ENCODE data around the gene MTARC2. TPM values are rescaled to one million over a fixed set of nuclear protein-coding genes. Genes with fewer than 3 reads are reported as not detected.

MTARC2 gene
- total and polyA plus RNA-seq, 10 of the 15 experiments (the other 5 are each of a cell fraction or from before 2014, with no cell fraction given) = 1.9 to 5.5 (median 3.3) TPM

DNA sequence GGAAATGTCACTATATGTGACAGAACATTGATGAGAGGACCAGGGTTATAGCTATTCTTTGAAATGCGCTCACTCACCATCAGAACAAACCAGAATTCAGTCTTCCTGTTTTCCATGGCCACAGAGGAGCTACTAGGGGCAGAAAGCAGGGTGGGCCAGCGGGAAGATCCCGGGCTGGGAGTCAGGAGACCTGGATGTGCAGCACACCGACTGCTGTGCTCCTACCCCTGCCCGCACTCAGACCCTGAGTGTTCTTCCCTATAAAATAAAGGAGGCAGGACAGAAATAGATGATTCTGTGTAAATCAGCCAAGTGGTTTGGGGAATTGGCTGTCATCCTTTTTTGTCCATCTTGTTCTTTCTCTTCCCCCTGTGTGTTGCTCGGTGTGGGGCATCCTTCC lies 59.6 kb downstream of the MTARC2 start:
- RAD21 ChIA-PET (ENCODE audit: unreplicated experiment) = interaction anchor here (1.5 kb wide), 1 partner anchor 628 kb away, joined by 4 read pairs; no protein-coding TSS in a partner anchor
- Histone ChIP-seq H3K4me2 (ENCODE audit: control insufficient read depth, insufficient read depth) (no peak overlapping the region), H2AFZ (ENCODE audit: control insufficient read depth, low read depth, low read length) (no peak overlapping the region), H4K20me1 (ENCODE audit: control insufficient read depth, insufficient read depth) (no peaks in the 10 kb centered on the region), H3K36me3 (ENCODE audit: control insufficient read depth in 2 of 2, insufficient read depth in 2 of 2, low read length in 1 of 2) (no peaks in the 10 kb centered on the region), H3K79me2 (ENCODE audit: control insufficient read depth, insufficient read depth, low read length) (no peaks in the 10 kb centered on the region), H3K27me3 (replicated peaks in 1 of 2; ENCODE audit: control insufficient read depth in 2 of 2, insufficient read depth in 2 of 2, low read length in 1 of 2) (no peaks in the 10 kb centered on the region; a peak in 1 of 4 replicates), H3K27ac (ENCODE audit: control insufficient read depth, insufficient read depth) (no peak overlapping the region), H3K9ac (ENCODE audit: control insufficient read depth, insufficient read depth, low read length) (no peak overlapping the region), H3K9me3 (replicated peaks; ENCODE audit: control insufficient read depth, insufficient read depth, low read length) (no peaks in the 10 kb centered on the region), H3K4me3 (no peak overlapping the region), H3K4me1 (ENCODE audit: control insufficient read depth, insufficient read depth, low read length) (no peaks in the 10 kb centered on the region)
- no peak for TF ChIP-seq NFXL1 (IDR thresholded peaks at IDR 0.05; ENCODE audit: borderline replicate concordance)
- TF ChIP-seq ELK1 (IDR thresholded peaks at IDR 0.05; ENCODE audit: low read depth, low read length) = no peak
- TF ChIP-seq ZSCAN29 (IDR thresholded peaks at IDR 0.05) = no peak
- TF ChIP-seq PML (IDR thresholded peaks at IDR 0.05; ENCODE audit: low read length) = no peak
- no peak for TF ChIP-seq RB1 (IDR thresholded peaks at IDR 0.05; ENCODE audit: borderline replicate concordance)
- no peak for TF ChIP-seq TBL1XR1 (IDR thresholded peaks at IDR 0.05; ENCODE audit: low read depth, low read length)
- TF ChIP-seq SMAD5 (IDR thresholded peaks at IDR 0.05; ENCODE audit: low read depth) = no peak
- no peak for TF ChIP-seq SMAD1 (IDR thresholded peaks at IDR 0.05; ENCODE audit: low read depth, partially characterized antibody)
- TF ChIP-seq MXI1 (IDR thresholded peaks at IDR 0.05; ENCODE audit: low read depth, low read length) = no peak
- TF ChIP-seq HCFC1 (IDR thresholded peaks at IDR 0.05; ENCODE audit: low read length) = no peak
- TF ChIP-seq BCL11A (IDR thresholded peaks at IDR 0.05; ENCODE audit: low read depth, low read length) = no peak
- TF ChIP-seq WRNIP1 (IDR thresholded peaks at IDR 0.05; ENCODE audit: borderline replicate concordance, low read depth, low read length) = no peak
- TF ChIP-seq ZNF687 (IDR thresholded peaks at IDR 0.05) = no peak
- DNase-seq (ENCODE audit: low read depth, low spot score) (no peak), ATAC-seq (no peak), FAIRE-seq (no peak)
- WGBS (ENCODE audit: insufficient coverage, insufficient replicate concordance, low lambda C conversion rate, missing lambda C conversion rate) = 45% methylated on average over 6 of the region's 6 CpGs
- in situ Hi-C loops (cut with MboI) = no loop called here
- SMC1A ChIA-PET (ENCODE audit: uncharacterized antibody, unreplicated experiment) = interaction anchor here (0.6 kb wide), 1 partner anchor 1597 kb away, joined by 3 read pairs; no protein-coding TSS in a partner anchor
- CTCF ChIA-PET = interaction anchor here (1.0 to 5.6 kb wide), 5 partner anchors 9 to 627 kb away, joined by 3 to 45 read pairs (median 3); partner anchors contain the start of gene MTARC1
- no TSS peak for BruUV-seq (replicated peaks)
- intact Hi-C loops (cut with micrococcal nuclease; ENCODE audit: unreplicated experiment) = no loop called here
- POLR2A ChIA-PET = interaction anchor here (0.6 kb wide), 1 partner anchor 186 kb away, joined by 3 read pairs; no protein-coding TSS in a partner anchor

All from GM12878 (cell line).